Measurements from ENCODE around the gene MRM3.
"Not testable (repeated sequence)": the region's sequence is repeated elsewhere in the genome, so short reads cannot be mapped to it uniquely, and the experiment has no call there.

The MRM3 gene

GRCh38 chr17:806346-806745 lies 24.2 kb downstream of the MRM3 start:
- no peak for ATAC-seq (replicated peaks)
- peaks cover 0 to 22% of the 10 kb centered on the region in 2 donors for H3K27me3 Mint-ChIP-seq
- H3K36me3 Mint-ChIP-seq (ENCODE audit: insufficient read depth), result no peaks in the 10 kb centered on the region

GRCh38 chr17:806781-807522 lies 24.8 kb downstream of the MRM3 start:
- H3K36me3 Mint-ChIP-seq (ENCODE audit: insufficient read depth), result no peaks in the 10 kb centered on the region
- H3K4me3 Mint-ChIP-seq, result no peak overlapping the region
- no peaks in the 10 kb centered on the region for H3K9me3 Mint-ChIP-seq
- peaks cover 0 to 22% of the 10 kb centered on the region in 2 donors for H3K27me3 Mint-ChIP-seq
- H3K27ac Mint-ChIP-seq, result no peak overlapping the region
- DNase-seq (no peak), ATAC-seq (replicated peaks) (no peak)
- peaks cover 0 to 1% of the 10 kb centered on the region in 2 donors for H3K4me1 Mint-ChIP-seq (ENCODE audit: low read depth in 2 of 2)

More at GRCh38 chr17:806346-806745, 24.2 kb downstream of the MRM3 start:
- no peaks in the 10 kb centered on the region for H3K9me3 Mint-ChIP-seq
- H3K27ac Mint-ChIP-seq, result no peak overlapping the region
- DNase-seq, result no peak
- no peak overlapping the region for H3K4me3 Mint-ChIP-seq
- peaks cover 0 to 1% of the 10 kb centered on the region in 2 donors for H3K4me1 Mint-ChIP-seq (ENCODE audit: low read depth in 2 of 2)

GRCh38 chr17:807523-808294 lies 25.6 kb downstream of the MRM3 start:
- no peaks in the 10 kb centered on the region for H3K9me3 Mint-ChIP-seq
- no peak for ATAC-seq (replicated peaks)
- no peak overlapping the region for H3K4me3 Mint-ChIP-seq
- no peak overlapping the region for H3K27ac Mint-ChIP-seq
- no peaks in the 10 kb centered on the region for H3K36me3 Mint-ChIP-seq (ENCODE audit: insufficient read depth)
- H3K4me1 Mint-ChIP-seq (ENCODE audit: low read depth in 2 of 2), result peaks cover 0 to 1% of the 10 kb centered on the region in 2 donors
- DNase-seq, result no peak
- H3K27me3 Mint-ChIP-seq, result peaks cover 0 to 22% of the 10 kb centered on the region in 2 donors

- no peaks in the 10 kb centered on the region for H3K36me3 Mint-ChIP-seq (ENCODE audit: insufficient read depth)
- DNase-seq (no peak), ATAC-seq (replicated peaks) (no peak)
- peaks cover 0 to 1% of the 10 kb centered on the region in 2 donors for H3K4me1 Mint-ChIP-seq (ENCODE audit: low read depth in 2 of 2)
- H3K9me3 Mint-ChIP-seq, result no peaks in the 10 kb centered on the region
- no peak overlapping the region for H3K4me3 Mint-ChIP-seq
- H3K27ac Mint-ChIP-seq, result no peak overlapping the region
- H3K27me3 Mint-ChIP-seq, result peaks cover 0 to 15% of the 10 kb centered on the region in 2 donors
Measured at GRCh38 chr17:811051-811784, 29.1 kb downstream of the MRM3 start.

GRCh38 chr17:812638-813204 lies 30.6 kb downstream of the MRM3 start:
- ATAC-seq (replicated peaks), result no peak
- no peak overlapping the region for H3K27ac Mint-ChIP-seq

GRCh38 chr17:814371-814770 lies 32.2 kb downstream of the MRM3 start:
- Mint-ChIP-seq H3K4me1 (ENCODE audit: low read depth in 2 of 2) (no peaks in the 10 kb centered on the region), H3K9me3 (no peaks in the 10 kb centered on the region), H3K27me3 (peaks cover 0 to 20% of the 10 kb centered on the region in 2 donors), H3K27ac (no peak overlapping the region), H3K4me3 (no peak overlapping the region), H3K36me3 (ENCODE audit: insufficient read depth) (no peaks in the 10 kb centered on the region)
- ATAC-seq (replicated peaks), result no peak
- no peak for DNase-seq

More at GRCh38 chr17:812638-813204, 30.6 kb downstream of the MRM3 start:
- H3K9me3 Mint-ChIP-seq, result no peaks in the 10 kb centered on the region
- H3K27me3 Mint-ChIP-seq, result peaks cover 0 to 24% of the 10 kb centered on the region in 2 donors
- H3K4me3 Mint-ChIP-seq, result no peak overlapping the region
- no peaks in the 10 kb centered on the region for H3K36me3 Mint-ChIP-seq (ENCODE audit: insufficient read depth)
- H3K4me1 Mint-ChIP-seq (ENCODE audit: low read depth in 2 of 2), result peaks cover 0 to 1% of the 10 kb centered on the region in 2 donors
- DNase-seq, result no peak

GRCh38 chr17:819251-819650 lies 37.1 kb downstream of the MRM3 start:
- Mint-ChIP-seq H3K27me3 (peaks cover 0 to 21% of the 10 kb centered on the region in 2 donors), H3K27ac (no peak overlapping the region), H3K36me3 (ENCODE audit: insufficient read depth) (no peaks in the 10 kb centered on the region), H3K4me1 (ENCODE audit: low read depth in 2 of 2) (no peaks in the 10 kb centered on the region), H3K9me3 (no peaks in the 10 kb centered on the region), H3K4me3 (no peak overlapping the region)
- no peak for DNase-seq
- ATAC-seq (replicated peaks), result no peak

GRCh38 chr17:823501-823902 lies 41.3 kb downstream of the MRM3 start:
- no peak for ATAC-seq (replicated peaks)
- DNase-seq, result no peak
- H3K4me3 Mint-ChIP-seq, result no peak overlapping the region

GRCh38 chr17:824378-824777 lies 42.2 kb downstream of the MRM3 start:
- H3K4me3 Mint-ChIP-seq, result no peak overlapping the region
- ATAC-seq (replicated peaks) (no peak), DNase-seq (no peak)
- no peaks in the 10 kb centered on the region for H3K4me1 Mint-ChIP-seq (ENCODE audit: low read depth in 2 of 2)
- H3K9me3 Mint-ChIP-seq, result no peaks in the 10 kb centered on the region
- H3K27me3 Mint-ChIP-seq, result peaks cover 15 to 30% of the 10 kb centered on the region in 2 donors
- H3K27ac Mint-ChIP-seq, result no peak overlapping the region
- H3K36me3 Mint-ChIP-seq (ENCODE audit: insufficient read depth), result no peaks in the 10 kb centered on the region

More at GRCh38 chr17:823501-823902, 41.3 kb downstream of the MRM3 start:
- H3K27ac Mint-ChIP-seq, result no peak overlapping the region
- no peaks in the 10 kb centered on the region for H3K4me1 Mint-ChIP-seq (ENCODE audit: low read depth in 2 of 2)
- H3K36me3 Mint-ChIP-seq (ENCODE audit: insufficient read depth), result no peaks in the 10 kb centered on the region
- H3K27me3 Mint-ChIP-seq, result peaks cover 15 to 29% of the 10 kb centered on the region in 2 donors
- no peaks in the 10 kb centered on the region for H3K9me3 Mint-ChIP-seq

- H3K27ac Mint-ChIP-seq, result no peak overlapping the region
- no peak overlapping the region for H3K4me3 Mint-ChIP-seq
Measured at GRCh38 chr17:825216-825615, 43.1 kb downstream of the MRM3 start.

GRCh38 chr17:826778-827177 lies 44.6 kb downstream of the MRM3 start:
- H3K27me3 Mint-ChIP-seq, result peaks cover 18 to 36% of the 10 kb centered on the region in 2 donors
- DNase-seq (no peak), ATAC-seq (replicated peaks) (no peak)
- H3K36me3 Mint-ChIP-seq (ENCODE audit: insufficient read depth), result no peaks in the 10 kb centered on the region
- H3K4me3 Mint-ChIP-seq, result no peak overlapping the region
- no peaks in the 10 kb centered on the region for H3K9me3 Mint-ChIP-seq
- no peak overlapping the region for H3K27ac Mint-ChIP-seq
- H3K4me1 Mint-ChIP-seq (ENCODE audit: low read depth in 2 of 2), result peaks cover 0 to 3% of the 10 kb centered on the region in 2 donors

More at GRCh38 chr17:825216-825615, 43.1 kb downstream of the MRM3 start:
- ATAC-seq (replicated peaks) (no peak), DNase-seq (no peak)
- no peaks in the 10 kb centered on the region for H3K36me3 Mint-ChIP-seq (ENCODE audit: insufficient read depth)
- H3K4me1 Mint-ChIP-seq (ENCODE audit: low read depth in 2 of 2), result peaks cover 0 to 3% of the 10 kb centered on the region in 2 donors
- H3K27me3 Mint-ChIP-seq, result peaks cover 18 to 31% of the 10 kb centered on the region in 2 donors
- no peaks in the 10 kb centered on the region for H3K9me3 Mint-ChIP-seq

- DNase-seq (no peak), ATAC-seq (replicated peaks) (no peak)
- no peak overlapping the region for H3K27ac Mint-ChIP-seq
- H3K9me3 Mint-ChIP-seq, result no peaks in the 10 kb centered on the region
- no peak overlapping the region for H3K4me3 Mint-ChIP-seq
- peaks cover 0 to 3% of the 10 kb centered on the region in 2 donors for H3K4me1 Mint-ChIP-seq (ENCODE audit: low read depth in 2 of 2)
- no peaks in the 10 kb centered on the region for H3K36me3 Mint-ChIP-seq (ENCODE audit: insufficient read depth)
- peaks cover 18 to 47% of the 10 kb centered on the region in 2 donors for H3K27me3 Mint-ChIP-seq
Measured at GRCh38 chr17:828761-829160, 46.6 kb downstream of the MRM3 start.

- not testable (repeated sequence) for H3K4me1 Mint-ChIP-seq (ENCODE audit: low read depth in 2 of 2); H3K27ac Mint-ChIP-seq; H3K36me3 Mint-ChIP-seq (ENCODE audit: insufficient read depth); H3K9me3 Mint-ChIP-seq; ATAC-seq (replicated peaks); DNase-seq; H3K4me3 Mint-ChIP-seq
- H3K27me3 Mint-ChIP-seq, result peaks cover 18 to 48% of the 10 kb centered on the region in 2 donors
Measured at GRCh38 chr17:829614-830013, 47.5 kb downstream of the MRM3 start.

All from effector memory CD8-positive, alpha-beta T cell (primary cell).